UCSD-AML1 (cell line): ENCODE results near the gene RNF39.
A peak's percentile ranks its signal among the peaks of the same experiment; 100 is the strongest.
"Not testable (repeated sequence)": the region's sequence is repeated elsewhere in the genome, so short reads cannot be mapped to it uniquely, and the experiment has no call there.

ENCODE experiments used
- DNase-seq: peaks from one replicate; lab custom pipeline; 2025; ENCODE audit not compliant: unreplicated experiment; lab: John Stamatoyannopoulos, UW

The RNF39 gene

GRCh38 chr6:30075094-30075789 lies at the start of gene RNF39:
RNF39 (minus strand) TSS chr6:30075769; CDS start chr6:30075585, 184 bp downstream.
- no peak for DNase-seq

DNA sequence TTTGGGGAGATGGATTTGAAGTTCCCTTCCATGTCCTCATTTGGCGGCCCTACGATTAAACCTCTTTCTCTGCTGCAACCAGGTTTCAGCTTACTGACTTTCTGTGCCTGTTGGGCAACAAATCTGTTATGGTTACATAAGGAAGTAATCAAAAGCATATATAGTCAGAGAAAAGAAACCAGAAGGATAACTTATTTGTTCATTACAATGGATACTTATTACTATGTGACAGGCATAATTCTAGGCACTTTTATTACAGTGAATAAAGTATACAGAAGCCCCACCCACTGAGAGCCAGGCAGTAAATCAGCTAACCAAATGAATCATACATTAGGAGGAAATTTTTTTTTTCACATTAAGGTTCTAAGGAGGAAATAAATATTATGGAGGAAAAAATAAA lies 46.9 kb upstream of the RNF39 start:
- no peak for DNase-seq

GRCh38 chr6:30121446-30122366 lies 46.1 kb upstream of the RNF39 start:
- no peak for DNase-seq

GRCh38 chr6:30118691-30119090 lies 43.1 kb upstream of the RNF39 start:
- not testable (repeated sequence) for DNase-seq

DNA sequence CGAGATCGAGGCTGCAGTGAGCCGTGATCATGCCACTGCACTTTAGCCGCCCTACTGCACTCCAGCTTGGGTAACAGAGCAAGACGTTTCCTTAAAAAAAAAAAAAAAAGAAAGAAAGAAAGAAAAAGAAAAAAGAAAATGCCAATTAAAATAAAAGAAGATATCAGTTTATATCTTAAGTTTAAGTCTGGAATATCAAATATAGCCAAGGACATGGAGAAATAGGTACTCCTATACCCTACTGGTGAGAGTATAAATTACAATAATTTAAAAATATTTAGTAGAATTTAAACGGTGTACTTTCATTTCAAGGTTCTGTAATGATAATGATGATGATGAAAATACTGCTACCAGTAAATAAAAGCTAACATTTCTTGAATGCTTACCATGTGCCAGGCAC lies 41.2 kb upstream of the RNF39 start:
- no peak for DNase-seq

DNA sequence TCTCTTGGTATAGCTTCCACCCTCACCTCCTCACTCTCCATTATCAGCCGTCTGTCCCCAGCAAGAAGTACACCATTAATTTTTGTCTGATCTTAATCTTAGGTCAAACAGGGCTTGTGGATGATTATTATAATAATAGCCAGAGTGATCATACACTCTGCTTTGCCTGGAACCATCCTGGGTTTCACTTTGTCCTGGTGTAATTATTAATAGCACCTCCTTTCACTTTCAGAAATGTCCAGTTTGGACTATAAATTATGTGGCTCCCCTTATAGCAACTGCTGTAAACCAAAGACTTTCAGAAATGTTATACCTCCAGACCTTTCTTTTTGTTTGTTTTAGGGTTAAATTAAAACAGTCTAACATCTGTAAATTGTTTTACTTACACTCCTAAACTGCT lies 38.3 kb upstream of the RNF39 start:
- DNase-seq: no peak

- no peak for DNase-seq
Observed at GRCh38 chr6:30113003-30113759, 37.6 kb upstream of the RNF39 start, which contains the start of gene TRIM31. TRIM31 (minus strand) TSS chr6:30113090; CDS start chr6:30112805, 285 bp downstream.

DNA sequence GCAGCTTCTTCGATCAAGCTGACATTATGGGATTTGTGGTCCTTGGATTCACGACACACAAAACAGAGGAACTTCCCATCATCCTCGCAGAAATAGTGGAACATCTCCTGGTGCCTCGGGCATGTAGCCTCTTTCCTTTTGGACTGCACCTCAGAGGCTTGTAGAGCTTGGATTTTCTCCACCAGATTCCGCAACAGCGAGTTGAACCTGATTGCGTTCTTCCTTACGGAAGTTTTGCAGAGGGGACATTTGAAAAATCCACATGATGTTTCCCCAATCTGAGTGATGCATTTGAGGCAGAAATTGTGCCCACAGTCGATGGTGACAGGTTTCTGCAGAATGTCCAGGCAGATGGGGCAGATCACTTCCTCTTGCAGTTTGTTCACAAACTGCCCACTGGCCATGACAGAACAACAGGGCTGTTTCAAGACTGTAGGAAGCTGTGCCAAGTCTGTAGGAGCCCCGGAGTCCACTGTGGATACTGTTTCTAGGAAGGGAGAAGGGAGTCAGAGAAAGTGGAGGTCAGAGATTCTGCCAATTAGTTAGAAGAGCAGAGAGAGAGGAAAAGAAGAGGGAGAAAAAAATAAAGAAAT lies 36.9 kb upstream of the RNF39 start:
- DNase-seq: no peak

GRCh38 chr6:30111266-30111856 lies 35.8 kb upstream of the RNF39 start:
- DNase-seq: no peak

DNA sequence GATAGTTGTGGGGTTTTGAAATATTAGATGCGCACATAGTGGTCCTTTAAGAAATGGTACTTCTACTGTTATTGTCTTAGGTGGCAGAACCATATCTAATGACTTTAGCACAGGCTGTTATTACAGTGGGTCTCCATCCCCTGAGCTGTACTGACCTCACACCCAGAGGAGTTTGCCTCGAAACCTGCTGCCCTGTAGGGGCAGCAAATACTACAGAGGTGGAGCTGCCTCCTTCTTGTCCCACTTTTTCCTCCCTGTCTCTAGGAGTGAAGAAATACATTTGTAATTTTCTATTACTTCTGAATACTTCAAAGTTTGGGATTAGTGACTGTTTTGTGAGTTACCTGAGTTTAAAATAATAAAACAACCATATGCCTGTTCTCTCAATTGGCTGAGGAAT lies 29.1 kb upstream of the RNF39 start:
- no peak for DNase-seq

DNA sequence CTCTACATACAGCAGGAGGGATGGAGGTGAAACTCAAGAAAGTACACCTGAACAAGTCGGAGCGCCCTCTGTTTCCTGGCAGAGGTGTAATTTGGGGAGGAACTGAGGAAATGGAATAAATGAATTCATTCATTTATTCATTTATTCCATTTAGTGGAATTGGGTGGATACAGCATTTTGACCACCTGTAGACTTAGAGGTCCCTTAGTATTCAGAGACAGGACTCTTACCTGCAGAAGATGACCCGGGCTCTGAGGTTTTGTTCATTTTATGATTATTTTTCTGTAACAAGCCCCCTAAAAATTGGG lies 28.3 kb upstream of the RNF39 start:
- no peak for DNase-seq

GRCh38 chr6:30102970-30103871 lies 27.7 kb upstream of the RNF39 start:
- DNase-seq: peak; percentile 85

DNA sequence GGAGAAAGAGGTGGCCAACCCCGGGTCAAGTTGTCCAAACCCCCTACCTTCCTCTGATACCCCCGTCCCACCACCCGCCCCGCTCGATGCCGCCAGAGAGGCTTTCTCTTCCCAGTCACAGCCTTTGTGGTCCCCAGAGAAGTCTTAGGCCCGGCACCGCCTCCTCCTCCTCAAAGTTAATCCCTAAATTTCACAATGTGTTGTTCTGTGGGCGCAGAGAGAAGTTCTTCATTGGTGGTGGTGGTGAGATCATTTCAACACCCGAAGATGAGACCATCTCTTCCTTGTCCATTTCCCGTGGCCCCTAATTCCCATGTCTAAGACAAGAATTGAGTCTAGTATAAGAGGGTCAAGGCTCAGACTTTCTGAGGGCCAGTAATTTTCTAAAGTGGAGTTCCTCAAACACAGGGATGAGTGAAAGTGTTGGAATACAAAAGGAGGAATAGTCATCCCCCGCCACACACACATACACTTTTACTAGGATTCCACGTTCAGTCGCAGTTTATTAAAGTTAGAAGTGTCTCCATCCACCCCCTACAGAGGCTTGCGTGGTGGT lies 26.9 kb upstream of the RNF39 start:
- no peak for DNase-seq

- peak; percentile 88 for DNase-seq
Observed at GRCh38 chr6:30101444-30102413, 26.2 kb upstream of the RNF39 start.

GRCh38 chr6:30100585-30101443 lies 25.2 kb upstream of the RNF39 start:
- DNase-seq: peak; percentile 59

- DNase-seq: no peak
Observed at GRCh38 chr6:30100154-30100553, 24.6 kb upstream of the RNF39 start.
